Right lobe of liver (tissue), 4 donors: Measurements from ENCODE around the gene RPP25.

ENCODE experiments used
- CTCF ChIP-seq, 4 donors: fragments of 200-600 bp in 3 of 4; fragments of 450-650 bp in 1 of 4; IDR thresholded peaks; one replicate each; pipeline versions ENCODE4 v1.5.1 to v1.8.0; 2016 to 2022; ENCODE audit warnings: antibody characterized with exemption in 4 of 4, mild to moderate bottlenecking in 2 of 4
- POLR2A ChIP-seq: fragments of 450-650 bp; IDR thresholded peaks from one replicate; pipeline ENCODE4 v1.6.1; 2017; ENCODE audit warnings: antibody characterized with exemption, mild to moderate bottlenecking
- donor health status: DM: no; HTN: no; CAD: no.
- donor health status: DM: no; HTN: no; CAD: no.
- donor health status: DM: no; HTN: yes; CAD: no.

GRCh38 chr15:74955796-74956647 lies 550 bp downstream of the RPP25 start:
- TF ChIP-seq POLR2A: no peak
- peak in 3 of 4 donors; percentile 26 to 47 (median 41) for TF ChIP-seq CTCF (IDR thresholded peaks at IDR 0.05)
